Lower leg skin (tissue), 3 donors: Measurements from ENCODE around the gene GOLGA6L25.
"Not testable (repeated sequence)": the region's sequence is repeated elsewhere in the genome, so short reads cannot be mapped to it uniquely, and the experiment has no call there.

Experiments
- POLR2A ChIP-seq, 2 donors: fragments of 450-650 bp; IDR thresholded peaks; one replicate each; pipeline ENCODE4 v1.6.1; 2016 to 2017; ENCODE audit warnings: antibody characterized with exemption in 2 of 2, mild to moderate bottlenecking in 1 of 2, moderate library complexity in 1 of 2
- TF ChIP-seq, protein P1 (sequence below), 3 donors: fragments of 450-650 bp; IDR thresholded peaks; one replicate each; pipeline ENCODE4 v1.5.1; 2016; ENCODE audit warnings: antibody characterized with exemption in 3 of 3, mild to moderate bottlenecking in 3 of 3, moderate library complexity in 2 of 3

DNA sequence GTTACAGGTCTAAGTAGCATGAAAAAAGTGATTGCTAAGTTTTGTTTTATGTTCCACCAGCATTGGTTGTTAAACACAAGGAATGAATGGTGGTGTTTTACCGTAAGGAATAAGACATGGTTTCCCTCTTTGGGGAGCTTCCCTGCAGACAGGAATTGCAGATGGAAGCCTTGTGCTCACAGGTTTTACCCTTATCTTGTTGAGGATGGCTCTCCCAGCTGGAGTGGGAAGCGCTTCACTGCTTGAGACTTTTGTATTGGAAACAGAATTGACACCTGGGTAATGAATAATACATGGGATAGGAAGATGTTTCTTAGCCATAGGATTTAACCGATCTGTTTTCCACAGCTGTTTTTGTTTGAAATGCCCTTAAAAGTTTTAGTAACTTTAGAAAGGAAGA, 39.0 kb downstream of the GOLGA6L25 start:
- TF ChIP-seq, protein P1, sequence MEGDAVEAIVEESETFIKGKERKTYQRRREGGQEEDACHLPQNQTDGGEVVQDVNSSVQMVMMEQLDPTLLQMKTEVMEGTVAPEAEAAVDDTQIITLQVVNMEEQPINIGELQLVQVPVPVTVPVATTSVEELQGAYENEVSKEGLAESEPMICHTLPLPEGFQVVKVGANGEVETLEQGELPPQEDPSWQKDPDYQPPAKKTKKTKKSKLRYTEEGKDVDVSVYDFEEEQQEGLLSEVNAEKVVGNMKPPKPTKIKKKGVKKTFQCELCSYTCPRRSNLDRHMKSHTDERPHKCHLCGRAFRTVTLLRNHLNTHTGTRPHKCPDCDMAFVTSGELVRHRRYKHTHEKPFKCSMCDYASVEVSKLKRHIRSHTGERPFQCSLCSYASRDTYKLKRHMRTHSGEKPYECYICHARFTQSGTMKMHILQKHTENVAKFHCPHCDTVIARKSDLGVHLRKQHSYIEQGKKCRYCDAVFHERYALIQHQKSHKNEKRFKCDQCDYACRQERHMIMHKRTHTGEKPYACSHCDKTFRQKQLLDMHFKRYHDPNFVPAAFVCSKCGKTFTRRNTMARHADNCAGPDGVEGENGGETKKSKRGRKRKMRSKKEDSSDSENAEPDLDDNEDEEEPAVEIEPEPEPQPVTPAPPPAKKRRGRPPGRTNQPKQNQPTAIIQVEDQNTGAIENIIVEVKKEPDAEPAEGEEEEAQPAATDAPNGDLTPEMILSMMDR (IDR thresholded peaks at IDR 0.05) = not testable (repeated sequence)
- not testable (repeated sequence) for TF ChIP-seq POLR2A (IDR thresholded peaks at IDR 0.05)
